BLaER1 treated with 17β-estradiol and CSF1 and Interleukin-3, amounts not matched to agents 10 nM and 100 nM (cell line): ENCODE data around the gene ZNF488.

Experiments used
- H3K27ac ChIP-seq, 11 experiments: shearing (Covaris generic); formaldehyde crosslinking; 2 replicates each; pipeline ENCODE4 v1.8.1; 2022
- H3K27me3 ChIP-seq, 11 experiments: shearing (Covaris generic); formaldehyde crosslinking; 2 replicates each; pipeline ENCODE4 v1.8.1; 2022
- H3K36me3 ChIP-seq, 11 experiments: shearing (Covaris generic); formaldehyde crosslinking; 2 replicates each; pipeline ENCODE4 v1.8.1; 2022
- H3K4me1 ChIP-seq, 10 experiments: shearing (Covaris generic); formaldehyde crosslinking; 2 replicates each; pipeline ENCODE4 v1.8.1; 2022
- H3K4me2 ChIP-seq, 11 experiments: shearing (Covaris generic); formaldehyde crosslinking; 2 replicates each; pipeline ENCODE4 v1.8.1; 2022
- H3K4me3 ChIP-seq, 10 experiments: shearing (Covaris generic); formaldehyde crosslinking; 2 replicates each; pipeline ENCODE4 v1.8.1; 2022
- H3K9ac ChIP-seq, 11 experiments: shearing (Covaris generic); formaldehyde crosslinking; 2 replicates each; pipeline ENCODE4 v1.8.1; 2022
- H3K9me3 ChIP-seq, 11 experiments: shearing (Covaris generic); formaldehyde crosslinking; replicated peaks in 1 of 11; 2 replicates each; pipeline ENCODE4 v1.8.1; 2022
- H4K20me1 ChIP-seq, 11 experiments: shearing (Covaris generic); formaldehyde crosslinking; 2 replicates each; pipeline ENCODE4 v1.8.1; 2022
- Cebpa-rat ChIP-seq, 11 experiments: shearing (Covaris generic); IDR thresholded peaks; 2 replicates each; pipeline ENCODE4 v1.8.1; 2022

Gene ZNF488

DNA sequence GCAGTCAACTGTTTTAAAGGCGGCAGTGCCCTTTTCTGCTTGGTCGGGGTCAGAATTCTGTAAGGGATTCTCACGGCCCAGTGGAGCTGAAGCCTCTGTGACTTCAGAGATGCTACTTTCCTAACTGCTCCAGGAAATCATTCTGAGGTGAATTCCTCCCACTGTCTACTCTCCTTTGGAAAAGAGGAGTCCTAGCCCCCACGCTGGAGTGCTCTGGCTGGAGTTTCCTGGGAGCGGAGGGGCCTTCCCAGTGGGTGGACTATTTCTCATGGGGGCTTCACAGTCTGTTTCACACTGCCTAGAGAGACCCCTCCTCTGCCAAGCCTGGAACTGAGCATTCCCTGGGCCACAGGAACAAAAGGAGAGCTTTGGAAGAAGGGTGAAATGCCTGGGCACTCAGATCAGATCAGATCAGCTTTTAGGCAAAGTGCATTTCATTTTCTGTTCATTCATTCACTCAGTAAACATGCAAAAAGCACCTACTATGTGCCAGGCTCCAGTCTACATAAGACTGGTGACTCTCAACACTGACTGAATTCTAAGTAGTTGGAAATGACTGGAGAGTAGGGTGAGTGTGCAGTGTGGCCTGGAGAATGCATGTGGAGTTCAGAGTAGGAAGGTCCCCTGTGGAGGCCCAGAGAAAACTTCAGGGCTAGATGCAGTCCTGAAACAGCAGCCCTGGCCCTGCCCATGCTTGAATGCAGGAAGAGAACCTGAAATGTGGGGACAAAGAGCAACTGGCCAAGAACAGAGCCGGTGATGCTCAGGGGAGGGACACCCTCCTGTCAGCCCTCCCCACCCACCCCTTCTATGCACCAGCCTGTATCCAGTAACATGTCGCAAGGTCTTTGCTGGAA, 12.2 kb downstream of the ZNF488 start:
- Histone ChIP-seq H3K4me2 (0 out of 22 replicates have a peak overlapping the region, but pooled peaks of 1 of the 11 experiments have one; percentile 12), H3K27ac (no peak overlapping the region), H3K36me3 (no peaks in the 10 kb centered on the region), H3K27me3 (peaks cover 0 to 7% (median 3%) of the 10 kb centered on the region in 11 experiments; a peak in 9 of 22 replicates), H3K9ac (no peak overlapping the region), H3K4me1 (peaks cover 0 to 52% (median 30%) of the 10 kb centered on the region in 10 experiments; a peak in 19 of 20 replicates), H3K4me3 (no peak overlapping the region), H3K9me3 (no peaks in the 10 kb centered on the region), H4K20me1 (no peaks in the 10 kb centered on the region)
- no peak for TF ChIP-seq Cebpa-rat (IDR thresholded peaks at IDR 0.05)

DNA sequence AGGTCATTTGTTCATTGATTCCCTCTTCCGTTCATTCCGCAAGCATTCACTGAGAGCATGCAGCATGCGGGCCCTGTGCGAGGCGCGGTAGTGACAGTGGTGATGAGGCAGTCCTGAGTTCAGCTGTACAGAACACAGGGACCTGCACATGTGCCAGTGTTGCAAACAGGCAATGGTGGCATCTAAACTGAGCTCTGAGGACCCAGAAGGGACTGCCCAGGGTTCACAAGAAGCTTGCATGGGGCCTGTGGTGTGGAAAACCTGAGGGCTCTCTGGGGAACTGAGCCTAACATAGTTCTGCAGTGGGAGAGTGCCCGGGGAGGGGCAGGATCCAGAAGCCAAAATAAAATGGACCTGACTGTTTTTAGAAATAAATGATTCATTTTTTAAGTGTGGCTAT, 13.2 kb downstream of the ZNF488 start:
- H3K27me3 ChIP-seq, result no peaks in the 10 kb centered on the region
- no peaks in the 10 kb centered on the region for H3K36me3 ChIP-seq
- TF ChIP-seq Cebpa-rat (IDR thresholded peaks at IDR 0.05), result no peak
- no peaks in the 10 kb centered on the region for H4K20me1 ChIP-seq
- no peak overlapping the region for H3K27ac ChIP-seq
- H3K9me3 ChIP-seq, result no peaks in the 10 kb centered on the region
- no peak overlapping the region for H3K4me3 ChIP-seq
- no peak overlapping the region for H3K9ac ChIP-seq
- H3K4me1 ChIP-seq, result peaks cover 0 to 50% (median 29%) of the 10 kb centered on the region in 10 experiments; a peak in 19 of 20 replicates
- peak overlapping the region in 6 of 11 experiments; percentile 11 to 48 (median 32); a peak in 9 of 22 replicates for H3K4me2 ChIP-seq

DNA sequence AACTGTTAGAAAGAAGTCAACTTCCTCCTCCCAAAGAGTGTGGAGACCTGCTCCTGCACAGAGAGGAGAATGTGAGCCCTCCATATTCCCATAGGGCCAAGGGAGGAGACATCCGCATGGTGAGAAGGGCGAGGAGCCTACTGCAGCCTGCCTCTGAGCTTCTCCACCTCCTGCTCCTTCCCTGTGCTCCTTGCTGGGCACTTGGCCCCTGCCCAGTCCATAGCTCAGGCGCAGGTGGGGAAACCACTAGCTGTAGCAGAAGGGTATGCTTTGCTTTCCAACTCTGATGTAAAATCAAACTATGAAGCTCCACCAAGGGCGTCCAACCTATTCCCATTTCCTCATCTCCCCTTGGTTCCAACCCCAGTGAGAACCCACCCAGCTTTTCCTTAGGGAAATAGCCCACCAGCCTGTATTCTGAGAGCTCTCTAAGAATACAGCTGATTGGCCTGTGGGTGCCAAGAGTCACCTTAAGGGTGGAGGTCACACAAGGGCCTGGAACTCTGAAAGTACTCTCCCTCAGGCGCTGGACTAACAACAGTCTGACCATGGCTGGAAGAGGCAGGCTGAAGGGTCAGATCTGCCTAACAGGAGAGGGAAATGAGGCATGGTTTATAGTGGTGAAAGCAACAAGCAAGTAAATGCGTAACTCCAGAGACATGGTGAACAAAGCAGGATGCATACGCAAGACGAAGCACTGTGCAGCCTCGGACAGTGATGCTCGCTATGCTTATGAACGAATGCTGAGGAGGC, 13.9 kb downstream of the ZNF488 start:
- Histone ChIP-seq H4K20me1 (no peaks in the 10 kb centered on the region), H3K4me2 (peak overlapping the region in 6 of 11 experiments; percentile 3 to 48 (median 32); a peak in 8 of 22 replicates), H3K36me3 (no peaks in the 10 kb centered on the region), H3K9me3 (no peaks in the 10 kb centered on the region), H3K9ac (no peak overlapping the region), H3K4me3 (no peak overlapping the region), H3K27me3 (no peaks in the 10 kb centered on the region), H3K27ac (no peak overlapping the region), H3K4me1 (peaks cover 0 to 50% (median 29%) of the 10 kb centered on the region in 10 experiments; a peak in 19 of 20 replicates)
- TF ChIP-seq Cebpa-rat (IDR thresholded peaks at IDR 0.05), result no peak

DNA sequence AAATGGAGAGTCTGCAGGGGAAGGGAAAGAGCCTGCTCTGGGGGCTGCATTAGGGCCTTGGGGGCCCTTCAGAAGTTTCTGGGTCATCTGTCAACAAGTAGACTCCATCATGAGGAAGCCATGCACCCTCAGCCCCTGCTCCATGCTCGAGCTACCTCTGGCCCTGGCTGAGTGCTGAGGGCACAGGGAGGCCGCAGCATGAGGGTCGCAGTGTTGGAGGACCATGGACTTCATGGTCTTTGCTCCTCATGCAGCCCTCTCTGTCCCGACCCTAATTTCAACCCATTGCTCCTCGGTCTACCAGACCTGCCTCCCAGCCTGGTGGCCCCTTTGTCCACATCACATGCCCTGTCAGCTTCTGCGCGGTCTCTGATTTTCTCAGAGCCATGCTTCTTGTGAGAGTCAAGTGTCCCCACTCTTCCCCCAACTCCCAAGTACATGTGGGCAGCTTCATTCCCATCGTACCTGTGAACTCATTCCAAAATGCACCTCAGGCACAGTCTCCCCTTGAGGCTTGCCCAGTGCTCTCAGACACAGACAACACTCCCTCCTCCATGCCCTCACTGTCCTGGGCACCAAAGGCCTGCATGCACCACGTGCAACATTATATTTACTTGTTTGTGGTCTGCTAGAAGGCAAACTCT, 14.7 kb downstream of the ZNF488 start:
- Histone ChIP-seq H3K27me3 (no peaks in the 10 kb centered on the region), H3K4me2 (0 out of 22 replicates have a peak overlapping the region, but pooled peaks of 2 of the 11 experiments have one; percentile 5 to 46), H3K27ac (no peak overlapping the region), H4K20me1 (no peaks in the 10 kb centered on the region), H3K4me3 (no peak overlapping the region), H3K9me3 (no peaks in the 10 kb centered on the region), H3K36me3 (no peaks in the 10 kb centered on the region), H3K4me1 (peaks cover 0 to 50% (median 29%) of the 10 kb centered on the region in 10 experiments; a peak in 19 of 20 replicates), H3K9ac (no peak overlapping the region)
- TF ChIP-seq Cebpa-rat (IDR thresholded peaks at IDR 0.05), result no peak

DNA sequence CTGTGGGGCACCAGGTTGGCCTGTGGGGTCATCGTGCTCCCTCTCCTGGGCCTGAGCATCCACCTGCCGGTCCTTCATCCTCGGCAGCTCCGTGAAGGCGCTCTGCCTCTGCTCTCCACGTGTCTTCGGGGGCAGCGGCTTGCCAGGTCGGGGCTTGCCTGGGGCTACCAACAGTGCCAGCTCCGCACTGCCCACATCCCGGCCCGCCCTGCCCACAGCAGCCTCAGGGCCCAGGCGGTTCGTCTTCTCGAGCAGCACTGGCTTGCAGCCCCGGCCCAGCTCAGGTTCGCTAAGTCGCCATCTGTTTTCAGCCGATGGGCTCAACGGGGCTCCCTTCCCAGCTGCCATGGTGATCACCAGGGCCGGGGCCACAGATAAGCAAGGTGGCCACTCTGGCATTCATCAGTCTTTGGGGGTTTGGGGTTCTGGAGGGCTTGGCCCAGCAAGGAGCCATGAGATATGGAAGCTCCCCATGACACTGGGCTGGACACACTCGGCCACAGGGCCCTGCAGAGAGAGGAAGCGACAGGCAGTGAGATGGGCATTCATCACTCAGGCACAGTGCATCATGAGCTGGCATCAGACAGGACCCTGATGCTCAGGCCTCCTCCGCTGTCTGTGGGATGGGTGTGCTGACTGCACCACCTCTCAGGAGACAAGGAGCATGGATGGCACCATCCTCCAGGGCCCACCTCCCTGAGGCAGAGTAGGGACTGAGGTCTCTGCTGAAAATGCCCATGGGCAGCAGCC, 15.5 kb downstream of the ZNF488 start:
- Histone ChIP-seq H3K9me3 (no peaks in the 10 kb centered on the region), H3K36me3 (no peaks in the 10 kb centered on the region), H4K20me1 (no peaks in the 10 kb centered on the region), H3K4me2 (peak overlapping the region in 7 of 11 experiments; percentile 6 to 46 (median 38); a peak in 11 of 22 replicates), H3K4me3 (no peak overlapping the region), H3K27ac (no peak overlapping the region), H3K27me3 (no peaks in the 10 kb centered on the region), H3K4me1 (peaks cover 0 to 50% (median 29%) of the 10 kb centered on the region in 10 experiments; a peak in 19 of 20 replicates), H3K9ac (no peak overlapping the region)
- no peak for TF ChIP-seq Cebpa-rat (IDR thresholded peaks at IDR 0.05)

DNA sequence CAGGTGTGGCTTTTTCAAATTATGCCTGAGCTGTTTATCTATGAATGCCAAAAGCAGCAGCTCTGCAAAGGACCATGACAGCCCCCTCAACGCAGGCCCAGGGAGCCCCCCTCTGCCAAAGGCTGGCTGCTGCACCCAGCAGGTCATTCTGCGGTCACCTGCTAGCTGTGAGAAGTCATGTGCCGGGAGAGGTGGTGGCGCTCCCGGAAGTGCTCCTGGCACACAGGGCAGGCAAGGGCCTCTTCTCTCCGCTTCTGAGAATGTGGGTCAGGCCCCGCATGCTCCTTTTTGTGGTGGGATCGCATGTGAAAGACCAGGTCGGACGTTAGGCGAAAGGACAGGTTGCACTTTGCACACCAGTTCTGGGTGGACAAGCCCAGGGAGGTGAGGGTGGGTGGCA, 16.4 kb downstream of the ZNF488 start:
- Histone ChIP-seq H3K27me3 (no peaks in the 10 kb centered on the region), H4K20me1 (no peaks in the 10 kb centered on the region), H3K4me3 (no peak overlapping the region), H3K9me3 (no peaks in the 10 kb centered on the region), H3K36me3 (no peaks in the 10 kb centered on the region), H3K9ac (no peak overlapping the region), H3K4me1 (peaks cover 0 to 45% (median 23%) of the 10 kb centered on the region in 10 experiments; a peak in 19 of 20 replicates), H3K4me2 (peak overlapping the region in 7 of 11 experiments; percentile 6 to 46 (median 38); a peak in 10 of 22 replicates), H3K27ac (no peak overlapping the region)
- TF ChIP-seq Cebpa-rat (IDR thresholded peaks at IDR 0.05), result no peak

DNA sequence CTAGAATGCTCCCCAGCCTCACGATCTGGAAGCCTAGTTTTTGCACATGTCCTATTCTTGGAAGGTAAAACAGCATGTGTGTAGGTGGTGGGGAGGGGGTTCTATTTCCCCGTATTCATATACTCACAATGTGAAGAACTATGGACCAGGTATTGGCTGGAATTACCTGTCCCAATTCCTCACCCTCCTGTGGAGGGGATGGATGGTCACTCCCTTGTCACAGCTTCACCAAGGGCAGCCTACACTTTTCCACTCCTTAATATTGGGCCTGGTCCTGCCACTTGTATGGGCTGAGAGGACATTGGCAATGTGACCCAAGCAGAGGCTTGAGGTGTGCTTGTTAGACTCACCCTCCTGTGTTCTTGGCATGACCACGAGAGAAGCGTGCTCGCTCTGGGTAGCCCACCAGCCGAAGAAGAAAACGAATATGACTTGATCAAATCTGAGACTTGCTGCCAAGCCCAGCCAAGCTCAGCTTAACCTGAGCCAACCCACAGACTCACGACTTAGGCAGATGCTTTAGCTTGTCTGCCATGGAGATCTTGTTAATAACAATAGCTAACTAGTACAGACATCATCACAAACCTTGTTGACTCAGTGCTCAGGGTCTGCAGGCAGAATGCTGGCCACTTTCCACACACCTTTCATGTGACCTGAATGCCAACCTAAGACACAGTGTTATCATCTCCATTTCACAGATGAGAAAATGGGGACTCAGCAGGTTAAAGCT, 17.2 kb downstream of the ZNF488 start:
- Histone ChIP-seq H3K27me3 (no peaks in the 10 kb centered on the region), H4K20me1 (no peaks in the 10 kb centered on the region), H3K27ac (no peak overlapping the region), H3K4me2 (0 out of 22 replicates have a peak overlapping the region, but pooled peaks of 1 of the 11 experiments have one; percentile 46), H3K9me3 (no peaks in the 10 kb centered on the region), H3K9ac (no peak overlapping the region), H3K36me3 (no peaks in the 10 kb centered on the region), H3K4me3 (no peak overlapping the region), H3K4me1 (peaks cover 0 to 42% (median 20%) of the 10 kb centered on the region in 10 experiments; a peak in 14 of 20 replicates)
- TF ChIP-seq Cebpa-rat (IDR thresholded peaks at IDR 0.05), result no peak

DNA sequence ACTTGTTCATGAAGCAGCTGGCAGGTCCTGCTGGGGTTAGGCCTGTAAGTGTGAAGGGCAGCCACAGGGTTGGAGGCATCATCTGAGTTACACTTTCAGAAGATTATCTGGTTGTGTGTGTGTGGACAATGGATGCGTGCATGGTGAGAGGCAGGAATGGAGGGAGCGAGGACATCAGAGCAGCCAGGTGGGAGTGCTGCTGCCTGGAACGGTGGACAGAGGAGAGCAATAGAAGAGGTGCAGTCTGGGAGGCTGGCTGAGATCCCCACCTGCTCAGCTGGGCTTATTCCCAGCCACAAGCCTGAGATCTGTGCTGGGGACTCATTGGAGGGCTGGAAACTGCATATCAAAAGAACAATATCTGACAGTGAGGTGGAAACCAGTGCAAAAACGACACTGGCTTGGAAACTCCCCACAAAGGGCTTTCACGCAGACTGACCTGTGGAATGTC, 17.9 kb downstream of the ZNF488 start:
- Histone ChIP-seq H3K9me3 (no peaks in the 10 kb centered on the region), H3K4me1 (peaks cover 0 to 38% (median 20%) of the 10 kb centered on the region in 10 experiments; a peak in 14 of 20 replicates), H3K36me3 (no peaks in the 10 kb centered on the region), H3K27me3 (no peaks in the 10 kb centered on the region), H3K4me3 (no peak overlapping the region), H4K20me1 (no peaks in the 10 kb centered on the region), H3K4me2 (no peak overlapping the region), H3K9ac (no peak overlapping the region), H3K27ac (no peak overlapping the region)
- no peak for TF ChIP-seq Cebpa-rat (IDR thresholded peaks at IDR 0.05)
